Endothelial cell of umbilical vein (primary cell): ENCODE results near the gene PIGZ. TPM values are rescaled to one million over a fixed set of nuclear protein-coding genes. Genes with fewer than 3 reads are reported as not detected.

Experiments used
- BruUV-seq: library from RNA; stranded (reverse); fragments of 400-500 nt; replicated peaks from 2 replicates; lab custom pipeline; 2021; lab: Mats Ljungman, UMichigan
- CTCF ChIA-PET: fragments of 300-600, 350-600 bp; sonication (Branson Sonifier 250); formaldehyde crosslinking; loops from one replicate; lab custom pipeline; 2021; ENCODE audit warnings: antibody characterized with exemption, inconsistent platforms; lab: Charles Lee
- POLR2A ChIA-PET: fragments of 300-600, 350-600 bp; sonication (Branson Sonifier 250); formaldehyde crosslinking; loops from one replicate; lab custom pipeline; 2021; ENCODE audit warnings: antibody characterized with exemption, inconsistent platforms; lab: Charles Lee
- DNase-seq: peaks from one replicate; pipeline ENCODE4 v3.0.0-alpha.2; 2011; ENCODE audit warnings: low read depth, low spot score
- FAIRE-seq: peaks from 2 replicates; lab custom pipeline; 2011; peaks lifted over from hg19 to GRCh38; lab: Jason Lieb, UNC
- H2AFZ ChIP-seq: 2 replicates; pipeline ENCODE4 v1.6.0; 2012; ENCODE audit warnings: low read depth, low read length, control low read depth, inconsistent platforms
- H3K27ac ChIP-seq: 2 replicates; pipeline ENCODE4 v1.5.1; 2011; ENCODE audit warnings: low read depth, mild to moderate bottlenecking, control low read depth, low read length, moderate library complexity; ENCODE audit not compliant: insufficient read depth
- H3K27me3 ChIP-seq, 2 experiments: 2 replicates each; pipeline versions ENCODE4 v1.6.0 to v1.6.1; 2011; ENCODE audit warnings: low read length in 2 of 2, mixed read lengths in 1 of 2; ENCODE audit not compliant: control insufficient read depth in 2 of 2, insufficient read depth in 2 of 2
- H3K36me3 ChIP-seq, 2 experiments: 2 replicates in 1 of 2; 3 replicates in 1 of 2; pipeline ENCODE4 v1.5.1; 2011; ENCODE audit warnings: low read length in 2 of 2, mild to moderate bottlenecking in 1 of 2, moderate library complexity in 1 of 2; ENCODE audit not compliant: control insufficient read depth in 2 of 2, insufficient read depth in 2 of 2; ENCODE audit errors: extremely low read depth in 1 of 2
- H3K4me1 ChIP-seq: 3 replicates; pipeline ENCODE4 v1.5.1; 2011; ENCODE audit warnings: mild to moderate bottlenecking, low read length; ENCODE audit not compliant: control insufficient read depth, insufficient read depth; ENCODE audit errors: extremely low read depth
- H3K4me2 ChIP-seq: 2 replicates; pipeline ENCODE4 v1.6.1; 2011; ENCODE audit warnings: low read length, control low read depth, mixed read lengths; ENCODE audit not compliant: insufficient read depth
- H3K4me3 ChIP-seq, 3 experiments: fragments of 200-600 bp in 1 of 3; sonication (generic), shearing (Covaris generic) in 1 of 3; replicated peaks in 1 of 3; 2 replicates each; pipeline ENCODE4 v1.5.1; 2011 to 2016; ENCODE audit warnings: control low read depth in 3 of 3, low read length in 3 of 3, mild to moderate bottlenecking in 2 of 3, inconsistent platforms in 1 of 3, low read depth in 1 of 3, moderate library complexity in 1 of 3; ENCODE audit not compliant: insufficient read depth in 1 of 3
- H3K79me2 ChIP-seq: 2 replicates; pipeline ENCODE4 v1.6.0; 2012; ENCODE audit warnings: low read length, inconsistent platforms; ENCODE audit not compliant: control insufficient read depth, insufficient read depth
- H3K9ac ChIP-seq: replicated peaks from 2 replicates; pipeline ENCODE3; 2011; ENCODE audit warnings: low read length, control low read depth; ENCODE audit not compliant: insufficient read depth; ENCODE audit errors: extremely low read depth
- H3K9me1 ChIP-seq: replicated peaks from 3 replicates; pipeline ENCODE4 v1.6.0; 2011; ENCODE audit warnings: mild to moderate bottlenecking, low read length; ENCODE audit not compliant: control insufficient read depth, insufficient read depth; ENCODE audit errors: extremely low read depth
- H3K9me3 ChIP-seq: replicated peaks from 2 replicates; pipeline ENCODE4 v1.5.1; 2012; ENCODE audit warnings: low read length, inconsistent platforms; ENCODE audit not compliant: control insufficient read depth, insufficient read depth
- H4K20me1 ChIP-seq: replicated peaks from 2 replicates; pipeline ENCODE3; 2011; ENCODE audit warnings: mild to moderate bottlenecking, low read length; ENCODE audit not compliant: control insufficient read depth, insufficient read depth; ENCODE audit errors: extremely low read depth
- CTCF ChIP-seq, 2 donors: IDR thresholded peaks; 1 replicate in 1 of 2; 2 replicates in 1 of 2; pipeline ENCODE4 v1.5.1; 2011; ENCODE audit warnings: low read length in 2 of 2, mild to moderate bottlenecking in 2 of 2, moderate library complexity in 2 of 2, control low read depth in 1 of 2, inconsistent platforms in 1 of 2, low read depth in 1 of 2; ENCODE audit not compliant: insufficient read depth in 1 of 2; ENCODE audit errors: extremely low read depth in 1 of 2
- EZH2 ChIP-seq: IDR thresholded peaks from 2 replicates; pipeline ENCODE4 v1.6.1; 2012; ENCODE audit warnings: borderline replicate concordance, low read depth, mild to moderate bottlenecking, moderate library complexity, low read length, inconsistent platforms; ENCODE audit not compliant: severe bottlenecking
- FOS ChIP-seq: IDR thresholded peaks from 2 replicates; pipeline ENCODE4 v1.6.1; 2011; ENCODE audit warnings: mild to moderate bottlenecking, low read length, moderate library complexity, borderline replicate concordance; ENCODE audit not compliant: insufficient read depth
- GATA2 ChIP-seq: IDR thresholded peaks from 2 replicates; pipeline ENCODE4 v1.7.0; 2011; ENCODE audit warnings: low read depth, mild to moderate bottlenecking, moderate library complexity, mixed read lengths, low read length; ENCODE audit not compliant: insufficient read length, insufficient read depth
- JUN ChIP-seq: IDR thresholded peaks from 2 replicates; pipeline ENCODE4 v1.6.1; 2011; ENCODE audit warnings: borderline replicate concordance, low read depth; ENCODE audit not compliant: insufficient read length, insufficient read depth
- MAX ChIP-seq: IDR thresholded peaks from 2 replicates; pipeline ENCODE4 v1.6.1; 2011; ENCODE audit not compliant: insufficient read depth, insufficient read length
- MYC ChIP-seq: IDR thresholded peaks from one replicate; pipeline ENCODE4 v1.6.1; 2011; ENCODE audit warnings: mild to moderate bottlenecking, low read depth, low read length
- POLR2A ChIP-seq: IDR thresholded peaks from 2 replicates; pipeline ENCODE4 v1.6.1; 2012; ENCODE audit warnings: low read depth, mild to moderate bottlenecking, control low read depth, low read length
- POLR2AphosphoS5 ChIP-seq: IDR thresholded peaks from 2 replicates; pipeline ENCODE4 v1.6.1; 2012; ENCODE audit warnings: low read depth, mild to moderate bottlenecking, control low read depth, low read length, moderate library complexity; ENCODE audit not compliant: insufficient read depth
- dilution Hi-C: fragments of 300-500 bp; cut with MboI; formaldehyde crosslinking; loops from one replicate; pipeline ENCODE4 v1.15.0; 2019; ENCODE audit warnings: low sequenced_read_pairs; ENCODE audit not compliant: extremely low pct_ligation_motif_present
- intact Hi-C: fragments of 100-400 bp; cut with micrococcal nuclease; formaldehyde crosslinking; loops from one replicate; pipeline ENCODE4 v1.10.0; 2022
- polyA plus RNA-seq, 4 experiments: library from polyadenylated mRNA; depleted of rRNA in 3 of 4; stranded (reverse) in 3 of 4; unstranded in 1 of 4; fragments of >200 nt; gene quantifications; 2 replicates each; pipeline versions ENCODE4 v1.2.1 to v1.2.3, GENCODE V29; 2011 to 2012; ENCODE audit warnings: missing spikeins in 1 of 4
- total RNA-seq: library from RNA; stranded (reverse); gene quantifications from 2 replicates; pipeline ENCODE4 v1.2.3, GENCODE V29; 2021

Gene PIGZ
- total and polyA plus RNA-seq, 2 donors (not counting 3 experiments of a cell fraction or from before 2014, with no cell fraction given), result 6.0 to 6.5 TPM

- no peaks in the 10 kb centered on the region for H3K79me2 ChIP-seq
- no peak for FAIRE-seq
- CTCF ChIA-PET, result interaction anchor here (1.0 to 1.3 kb wide), 2 partner anchors 14 to 20 kb away, joined by 3 to 5 read pairs; no protein-coding TSS in a partner anchor
- H3K27ac ChIP-seq, result no peak overlapping the region
- H3K36me3 ChIP-seq, result no peaks in the 10 kb centered on the region
- H3K9ac ChIP-seq, result no peak overlapping the region
- no peak for DNase-seq
- no peaks in the 10 kb centered on the region for H4K20me1 ChIP-seq
- no peak overlapping the region for H2AFZ ChIP-seq
- BruUV-seq, result no TSS peak
- dilution Hi-C loops (no loop called here), intact Hi-C loops (no loop called here)
- no peak for TF ChIP-seq GATA2
- no peak for TF ChIP-seq POLR2AphosphoS5
- TF ChIP-seq MAX, result no peak
- no peak for TF ChIP-seq JUN
- no peak for TF ChIP-seq CTCF (IDR thresholded peaks at IDR 0.05; ENCODE audit: extremely low read depth in 1 of 2, insufficient read depth in 1 of 2, low read depth in 1 of 2, low read length in 2 of 2)
- TF ChIP-seq POLR2A, result no peak
- TF ChIP-seq MYC, result no peak
- TF ChIP-seq EZH2, result no peak
- no peak for TF ChIP-seq FOS
- H3K9me3 ChIP-seq, result no peaks in the 10 kb centered on the region
- H3K9me1 ChIP-seq, result no peaks in the 10 kb centered on the region
- POLR2A ChIA-PET, result no interaction called here
- H3K4me3 ChIP-seq, result no peak overlapping the region
- H3K4me1 ChIP-seq, result no peaks in the 10 kb centered on the region
- peaks cover 6 to 24% of the 10 kb centered on the region in 2 experiments for H3K27me3 ChIP-seq
- H3K4me2 ChIP-seq, result no peak overlapping the region
Measured at GRCh38 chr3:196983186-196983585, 14.6 kb upstream of the PIGZ start.
